Activated naive CD8-positive, alpha-beta T cell treated with anti-CD3 and anti-CD28 coated beads for 36 hours (primary cell): Measurements from ENCODE around the gene TRIO. TPM values are rescaled to one million over a fixed set of nuclear protein-coding genes. Genes with fewer than 3 reads are reported as not detected.
"Not testable (repeated sequence)": the region's sequence is repeated elsewhere in the genome, so short reads cannot be mapped to it uniquely, and the experiment has no call there.

Experiments
- DNase-seq: peaks from one replicate; pipeline ENCODE4 v3.0.0; 2021
- H3K27ac Mint-ChIP-seq: one replicate; pipeline ENCODE4 v1.8.0; 2022; ENCODE audit warnings: mild to moderate bottlenecking, moderate library complexity, mixed read lengths
- H3K27me3 Mint-ChIP-seq: one replicate; pipeline ENCODE4 v1.8.0; 2022; ENCODE audit warnings: mild to moderate bottlenecking, mixed read lengths
- H3K36me3 Mint-ChIP-seq: one replicate; pipeline ENCODE4 v1.8.0; 2021; ENCODE audit warnings: mild to moderate bottlenecking, mixed read lengths
- H3K4me1 Mint-ChIP-seq: one replicate; pipeline ENCODE4 v1.8.0; 2021; ENCODE audit warnings: mixed read lengths
- H3K4me3 Mint-ChIP-seq: one replicate; pipeline ENCODE4 v1.8.0; 2022; ENCODE audit warnings: mild to moderate bottlenecking, moderate library complexity, mixed read lengths
- H3K9me3 Mint-ChIP-seq: one replicate; pipeline ENCODE4 v1.8.0; 2022; ENCODE audit warnings: mixed read lengths
- total RNA-seq, 2 experiments: library from RNA; stranded (reverse); gene quantifications; one replicate each; pipeline ENCODE4 v1.2.3, GENCODE V29; 2021

The TRIO gene
- total RNA-seq, 2 experiments from 2014 or later = 7.4 to 9.8 TPM

GRCh38 chr5:14436122-14436521 is 293.0 kb downstream of the TRIO start:
- H3K27me3 Mint-ChIP-seq, H3K4me3 Mint-ChIP-seq, DNase-seq, H3K27ac Mint-ChIP-seq: not testable (repeated sequence)
- Mint-ChIP-seq H3K9me3 (peaks cover 10% of the 10 kb centered on the region), H3K36me3 (peaks cover 11% of the 10 kb centered on the region), H3K4me1 (peaks cover 26% of the 10 kb centered on the region)

- no peak for DNase-seq
- Mint-ChIP-seq H3K36me3 (peaks cover 11% of the 10 kb centered on the region), H3K4me3 (no peak overlapping the region), H3K4me1 (peaks cover 26% of the 10 kb centered on the region), H3K27me3 (no peaks in the 10 kb centered on the region), H3K9me3 (peaks cover 10% of the 10 kb centered on the region), H3K27ac (peak overlapping the region; percentile 86)
Measured at GRCh38 chr5:14436801-14437542, 293.8 kb downstream of the TRIO start.

GRCh38 chr5:14438195-14438606 is 295.1 kb downstream of the TRIO start:
- Mint-ChIP-seq H3K9me3 (peaks cover 10% of the 10 kb centered on the region), H3K36me3 (peaks cover 11% of the 10 kb centered on the region), H3K27me3 (no peaks in the 10 kb centered on the region), H3K4me3 (peak overlapping the region; percentile 38), H3K27ac (peak overlapping the region; percentile 86), H3K4me1 (peaks cover 26% of the 10 kb centered on the region)
- no peak for DNase-seq

GRCh38 chr5:14439087-14439871 is 296.1 kb downstream of the TRIO start:
- Mint-ChIP-seq H3K4me1 (peaks cover 26% of the 10 kb centered on the region), H3K9me3 (peaks cover 9% of the 10 kb centered on the region), H3K27me3 (no peaks in the 10 kb centered on the region), H3K27ac (no peak overlapping the region), H3K36me3 (peaks cover 10% of the 10 kb centered on the region), H3K4me3 (no peak overlapping the region)
- no peak for DNase-seq

GRCh38 chr5:14440223-14440581 is 297.1 kb downstream of the TRIO start:
- Mint-ChIP-seq H3K4me1 (peaks cover 26% of the 10 kb centered on the region), H3K27ac (no peak overlapping the region), H3K9me3 (peaks cover 9% of the 10 kb centered on the region), H3K27me3 (no peaks in the 10 kb centered on the region), H3K4me3 (no peak overlapping the region), H3K36me3 (peaks cover 7% of the 10 kb centered on the region)
- no peak for DNase-seq

- H3K4me1 Mint-ChIP-seq = peaks cover 26% of the 10 kb centered on the region
- H3K4me3 Mint-ChIP-seq = no peak overlapping the region
- H3K27ac Mint-ChIP-seq = no peak overlapping the region
- H3K9me3 Mint-ChIP-seq = peaks cover 8% of the 10 kb centered on the region
- no peaks in the 10 kb centered on the region for H3K27me3 Mint-ChIP-seq
- peaks cover 7% of the 10 kb centered on the region for H3K36me3 Mint-ChIP-seq
- no peak for DNase-seq
Measured at GRCh38 chr5:14440582-14441431, 297.7 kb downstream of the TRIO start.

- Mint-ChIP-seq H3K27me3 (no peaks in the 10 kb centered on the region), H3K4me3 (no peak overlapping the region), H3K27ac (no peak overlapping the region), H3K4me1 (peaks cover 21% of the 10 kb centered on the region), H3K9me3 (peaks cover 3% of the 10 kb centered on the region), H3K36me3 (peaks cover 2% of the 10 kb centered on the region)
- DNase-seq = no peak
Measured at GRCh38 chr5:14441641-14442040, 298.5 kb downstream of the TRIO start.

- no peak for DNase-seq
- peaks cover 12% of the 10 kb centered on the region for H3K4me1 Mint-ChIP-seq
- peaks cover 2% of the 10 kb centered on the region for H3K9me3 Mint-ChIP-seq
- peaks cover 2% of the 10 kb centered on the region for H3K36me3 Mint-ChIP-seq
- H3K27ac Mint-ChIP-seq = no peak overlapping the region
- H3K4me3 Mint-ChIP-seq = no peak overlapping the region
- no peaks in the 10 kb centered on the region for H3K27me3 Mint-ChIP-seq
Measured at GRCh38 chr5:14442536-14442935, 299.4 kb downstream of the TRIO start.

GRCh38 chr5:14443671-14444093 is 300.5 kb downstream of the TRIO start:
- H3K27ac Mint-ChIP-seq = no peak overlapping the region
- no peaks in the 10 kb centered on the region for H3K9me3 Mint-ChIP-seq
- H3K4me3 Mint-ChIP-seq = no peak overlapping the region
- H3K4me1 Mint-ChIP-seq = peaks cover under 1% of the 10 kb centered on the region
- no peaks in the 10 kb centered on the region for H3K36me3 Mint-ChIP-seq
- H3K27me3 Mint-ChIP-seq = no peaks in the 10 kb centered on the region
- no peak for DNase-seq

GRCh38 chr5:14444161-14444560 is 301.0 kb downstream of the TRIO start:
- Mint-ChIP-seq H3K4me1 (no peaks in the 10 kb centered on the region), H3K4me3 (no peak overlapping the region), H3K27ac (no peak overlapping the region), H3K27me3 (no peaks in the 10 kb centered on the region), H3K9me3 (no peaks in the 10 kb centered on the region), H3K36me3 (no peaks in the 10 kb centered on the region)
- no peak for DNase-seq

GRCh38 chr5:14445013-14445412 is 301.9 kb downstream of the TRIO start:
- Mint-ChIP-seq H3K27me3 (no peaks in the 10 kb centered on the region), H3K9me3 (no peaks in the 10 kb centered on the region), H3K4me1 (peaks cover 2% of the 10 kb centered on the region), H3K36me3 (no peaks in the 10 kb centered on the region), H3K27ac (no peak overlapping the region), H3K4me3 (no peak overlapping the region)
- no peak for DNase-seq

GRCh38 chr5:14445576-14446290 is 302.6 kb downstream of the TRIO start:
- H3K4me1 Mint-ChIP-seq = peaks cover 4% of the 10 kb centered on the region
- no peak overlapping the region for H3K27ac Mint-ChIP-seq
- no peaks in the 10 kb centered on the region for H3K36me3 Mint-ChIP-seq
- no peaks in the 10 kb centered on the region for H3K9me3 Mint-ChIP-seq
- no peak for DNase-seq
- H3K27me3 Mint-ChIP-seq = no peaks in the 10 kb centered on the region
- no peak overlapping the region for H3K4me3 Mint-ChIP-seq

GRCh38 chr5:14447958-14448911 is 305.1 kb downstream of the TRIO start:
- Mint-ChIP-seq H3K27me3 (no peaks in the 10 kb centered on the region), H3K4me3 (no peak overlapping the region), H3K27ac (no peak overlapping the region), H3K36me3 (no peaks in the 10 kb centered on the region), H3K9me3 (no peaks in the 10 kb centered on the region), H3K4me1 (peaks cover 4% of the 10 kb centered on the region)
- DNase-seq = no peak
